Measurements from ENCODE around the gene SOAT2.
"Not testable (repeated sequence)": the region's sequence is repeated elsewhere in the genome, so short reads cannot be mapped to it uniquely, and the experiment has no call there.

The SOAT2 gene

GRCh38 chr12:53112431-53112830, 9.1 kb downstream of the SOAT2 start:
- DNase-seq: not testable (repeated sequence)

GRCh38 chr12:53113136-53113705, 9.9 kb downstream of the SOAT2 start:
- DNase-seq: no peak

- no peak for DNase-seq
Observed at GRCh38 chr12:53113951-53114350, 10.7 kb downstream of the SOAT2 start.

GRCh38 chr12:53115112-53115890, 12.0 kb downstream of the SOAT2 start:
- DNase-seq: no peak

GRCh38 chr12:53115891-53116648, 12.8 kb downstream of the SOAT2 start:
- no peak for DNase-seq

- DNase-seq: no peak
Observed at GRCh38 chr12:53118751-53119300, 15.5 kb downstream of the SOAT2 start.

GRCh38 chr12:53120685-53121525, 17.6 kb downstream of the SOAT2 start:
- DNase-seq: no peak

- no peak for DNase-seq
Observed at GRCh38 chr12:53122961-53123468, 19.7 kb downstream of the SOAT2 start.

GRCh38 chr12:53123578-53124351, 20.5 kb downstream of the SOAT2 start:
- no peak for DNase-seq

- no peak for DNase-seq
Observed at GRCh38 chr12:53124352-53124723, 21.1 kb downstream of the SOAT2 start.

GRCh38 chr12:53127169-53127568, 23.9 kb downstream of the SOAT2 start:
- DNase-seq: no peak

- DNase-seq: no peak
Observed at GRCh38 chr12:53128780-53129569, 25.7 kb downstream of the SOAT2 start.

- DNase-seq: no peak
Observed at GRCh38 chr12:53131844-53132243, 28.6 kb downstream of the SOAT2 start.

- DNase-seq: no peak
Observed at GRCh38 chr12:53133722-53134121, 30.4 kb downstream of the SOAT2 start.

- no peak for DNase-seq
Observed at GRCh38 chr12:53143355-53143754, 40.1 kb downstream of the SOAT2 start.

- no peak for DNase-seq
Observed at GRCh38 chr12:53145383-53146260, 42.3 kb downstream of the SOAT2 start.

- no peak for DNase-seq
Observed at GRCh38 chr12:53147181-53147580, 43.9 kb downstream of the SOAT2 start.

- DNase-seq: no peak
Observed at GRCh38 chr12:53147653-53148052, 44.4 kb downstream of the SOAT2 start.

GRCh38 chr12:53151039-53151438, 47.8 kb downstream of the SOAT2 start:
- no peak for DNase-seq

GRCh38 chr12:53152390-53152789, 49.1 kb downstream of the SOAT2 start:
- DNase-seq: no peak
